DOHH2 (cell line): ENCODE results near the gene LOC128125822.

Experiments
- H3F3A ChIP-seq: fragments of 200-600 bp; sonication (generic), shearing (Covaris generic); 2 replicates; pipeline ENCODE4 v1.6.0; 2016; ENCODE audit warnings: antibody characterized with exemption, mild to moderate bottlenecking; ENCODE audit not compliant: control insufficient read depth, insufficient read depth
- H3K27ac ChIP-seq: fragments of 200-600 bp; sonication (generic); 2 replicates; pipeline ENCODE4 v1.5.1; 2014; ENCODE audit warnings: low read depth, mild to moderate bottlenecking, low read length, moderate library complexity
- H3K27me3 ChIP-seq: fragments of 200-600 bp; sonication (generic); 2 replicates; pipeline ENCODE4 v1.6.1; 2014; ENCODE audit warnings: mild to moderate bottlenecking, low read length, mixed read lengths; ENCODE audit not compliant: control insufficient read depth
- H3K36me3 ChIP-seq: fragments of 200-600 bp; sonication (generic); 2 replicates; pipeline ENCODE4 v1.6.1; 2014; ENCODE audit warnings: mild to moderate bottlenecking, low read length, moderate library complexity, mixed read lengths; ENCODE audit not compliant: control insufficient read depth
- H3K4me1 ChIP-seq: fragments of 200-600 bp; sonication (generic); 2 replicates; pipeline ENCODE4 v1.6.1; 2014; ENCODE audit warnings: mild to moderate bottlenecking, low read length, mixed read lengths; ENCODE audit not compliant: control insufficient read depth
- H3K4me2 ChIP-seq: fragments of 200-600 bp; sonication (generic); 2 replicates; pipeline ENCODE4 v1.6.0; 2014; ENCODE audit warnings: mild to moderate bottlenecking, low read length, moderate library complexity
- H3K4me3 ChIP-seq: fragments of 200-600 bp; sonication (generic); 2 replicates; pipeline ENCODE4 v1.5.1; 2014; ENCODE audit warnings: mild to moderate bottlenecking, low read length, mixed read lengths
- H3K79me2 ChIP-seq: fragments of 200-600 bp; sonication (generic); 2 replicates; pipeline ENCODE4 v1.6.1; 2014; ENCODE audit warnings: mild to moderate bottlenecking, low read length, mixed read lengths; ENCODE audit not compliant: control insufficient read depth
- H3K9me2 ChIP-seq: fragments of 200-600 bp; sonication (generic); replicated peaks from 2 replicates; pipeline ENCODE4 v1.6.1; 2014; ENCODE audit warnings: mild to moderate bottlenecking, low read length, mixed read lengths; ENCODE audit not compliant: control insufficient read depth
- H3K9me3 ChIP-seq: fragments of 200-600 bp; sonication (generic); 2 replicates; pipeline ENCODE4 v1.6.1; 2014; ENCODE audit warnings: antibody characterized with exemption, low read length, mixed read lengths; ENCODE audit not compliant: control insufficient read depth, insufficient read depth
- H4K20me1 ChIP-seq: fragments of 200-600 bp; sonication (generic); 2 replicates; pipeline ENCODE4 v1.6.0; 2014; ENCODE audit warnings: low read depth, mild to moderate bottlenecking, antibody characterized with exemption, low read length, moderate library complexity; ENCODE audit not compliant: control insufficient read depth, insufficient read depth
- CTCF ChIP-seq: fragments of 200-600 bp; sonication (generic); IDR thresholded peaks from one replicate; pipeline ENCODE4 v1.5.1; 2014; ENCODE audit warnings: antibody characterized with exemption, mild to moderate bottlenecking, low read depth, low read length; ENCODE audit not compliant: poor library complexity, severe bottlenecking
- EZH2phosphoT487 ChIP-seq: fragments of 200-600 bp; sonication (generic); IDR thresholded peaks from 2 replicates; pipeline ENCODE4 v1.6.1; 2017; ENCODE audit warnings: borderline replicate concordance, mild to moderate bottlenecking, antibody characterized with exemption, low read length, moderate library complexity, mixed read lengths

Gene LOC128125822

GRCh38 chr6:63546697-63547096, 25.6 kb upstream of the LOC128125822 start:
- H3K9me3 ChIP-seq, result no peaks in the 10 kb centered on the region
- no peaks in the 10 kb centered on the region for H3K4me1 ChIP-seq
- TF ChIP-seq CTCF (no peak), EZH2phosphoT487 (no peak)
- H3F3A ChIP-seq, result no peaks in the 10 kb centered on the region
- no peaks in the 10 kb centered on the region for H4K20me1 ChIP-seq
- H3K9me2 ChIP-seq, result no peaks in the 10 kb centered on the region
- H3K4me2 ChIP-seq, result no peak overlapping the region
- no peak overlapping the region for H3K4me3 ChIP-seq
- H3K79me2 ChIP-seq, result no peaks in the 10 kb centered on the region
- H3K27me3 ChIP-seq, result peaks cover 23% of the 10 kb centered on the region
- H3K27ac ChIP-seq, result no peak overlapping the region
- no peaks in the 10 kb centered on the region for H3K36me3 ChIP-seq

- no peaks in the 10 kb centered on the region for H3K79me2 ChIP-seq
- TF ChIP-seq EZH2phosphoT487, result no peak
- TF ChIP-seq CTCF, result no peak
- H3K9me2 ChIP-seq, result no peaks in the 10 kb centered on the region
- no peaks in the 10 kb centered on the region for H3F3A ChIP-seq
- no peak overlapping the region for H3K4me2 ChIP-seq
- no peaks in the 10 kb centered on the region for H3K9me3 ChIP-seq
- H3K27me3 ChIP-seq, result peaks cover 7% of the 10 kb centered on the region; the same call in 1 of the 2 replicates
- no peaks in the 10 kb centered on the region for H3K4me1 ChIP-seq
- no peaks in the 10 kb centered on the region for H4K20me1 ChIP-seq
- no peaks in the 10 kb centered on the region for H3K36me3 ChIP-seq
- no peak overlapping the region for H3K4me3 ChIP-seq
- no peak overlapping the region for H3K27ac ChIP-seq
Measured at GRCh38 chr6:63549076-63549475, 23.2 kb upstream of the LOC128125822 start.

GRCh38 chr6:63553208-63553607, 19.1 kb upstream of the LOC128125822 start:
- Histone ChIP-seq H3K4me1 (no peaks in the 10 kb centered on the region), H3K27me3 (peaks cover 5% of the 10 kb centered on the region), H3K79me2 (no peaks in the 10 kb centered on the region), H3K9me2 (no peaks in the 10 kb centered on the region), H3K36me3 (no peaks in the 10 kb centered on the region), H3K27ac (no peak overlapping the region), H3K9me3 (no peaks in the 10 kb centered on the region), H3K4me3 (no peak overlapping the region), H4K20me1 (no peaks in the 10 kb centered on the region), H3K4me2 (no peak overlapping the region), H3F3A (no peaks in the 10 kb centered on the region)
- no peak for TF ChIP-seq CTCF
- no peak for TF ChIP-seq EZH2phosphoT487

- no peaks in the 10 kb centered on the region for H4K20me1 ChIP-seq
- no peaks in the 10 kb centered on the region for H3K36me3 ChIP-seq
- no peak overlapping the region for H3K4me2 ChIP-seq
- no peaks in the 10 kb centered on the region for H3K9me2 ChIP-seq
- no peaks in the 10 kb centered on the region for H3K9me3 ChIP-seq
- no peak overlapping the region for H3K4me3 ChIP-seq
- H3K27ac ChIP-seq, result no peak overlapping the region
- no peaks in the 10 kb centered on the region for H3K79me2 ChIP-seq
- H3K4me1 ChIP-seq, result no peaks in the 10 kb centered on the region
- TF ChIP-seq CTCF (no peak), EZH2phosphoT487 (no peak)
- H3K27me3 ChIP-seq, result peaks cover 7% of the 10 kb centered on the region
- H3F3A ChIP-seq, result no peaks in the 10 kb centered on the region
Measured at GRCh38 chr6:63553900-63554299, 18.4 kb upstream of the LOC128125822 start.
